H1 (cell line): Measurements from ENCODE around the gene LRRC42. TPM values are rescaled to one million over a fixed set of nuclear protein-coding genes. Genes with fewer than 3 reads are reported as not detected.

Experiments
- ASH2L ChIP-seq: fragments of 200-600, 300-600 bp; sonication (generic); IDR thresholded peaks from one replicate; pipeline ENCODE4 v1.7.1; 2017; ENCODE audit warnings: low read length
- CHD2 ChIP-seq: IDR thresholded peaks from 2 replicates; pipeline ENCODE4 v1.6.1; 2012; ENCODE audit warnings: low read length, improper control_type of control experiment
- CHD7 ChIP-seq: fragments of 300-600 bp; sonication (generic); IDR thresholded peaks from 2 replicates; pipeline ENCODE4 v1.7.1; 2012; ENCODE audit warnings: low read length, moderate library complexity, mild to moderate bottlenecking, inconsistent platforms; ENCODE audit not compliant: insufficient replicate concordance
- E2F6 ChIP-seq: IDR thresholded peaks from 2 replicates; pipeline ENCODE4 v1.6.1; 2012; ENCODE audit warnings: inconsistent platforms
- GTF2F1 ChIP-seq: IDR thresholded peaks from 2 replicates; pipeline ENCODE4 v1.6.1; 2012; ENCODE audit warnings: low read depth, low read length, improper control_type of control experiment, borderline replicate concordance
- JUN ChIP-seq: IDR thresholded peaks from 2 replicates; pipeline ENCODE4 v1.6.1; 2011; ENCODE audit warnings: low read depth, mild to moderate bottlenecking, improper control_type of control experiment, low read length
- NRF1 ChIP-seq: IDR thresholded peaks from 2 replicates; pipeline ENCODE4 v1.6.1; 2011; ENCODE audit warnings: mild to moderate bottlenecking, low read depth, low read length, improper control_type of control experiment
- POU5F1 ChIP-seq: IDR thresholded peaks from 2 replicates; pipeline ENCODE4 v1.6.1; 2011; ENCODE audit warnings: low read depth, mild to moderate bottlenecking, low read length, moderate library complexity
- SP2 ChIP-seq: IDR thresholded peaks from 2 replicates; pipeline ENCODE4 v1.6.1; 2012; ENCODE audit warnings: mild to moderate bottlenecking, low read length, inconsistent platforms
- SUZ12 ChIP-seq: fragments of 200-600 bp; sonication (generic); IDR thresholded peaks from 2 replicates; pipeline ENCODE4 v1.6.1; 2012; ENCODE audit warnings: mild to moderate bottlenecking, inconsistent platforms, low read length, moderate library complexity, mixed read lengths
- YY1 ChIP-seq: IDR thresholded peaks from 2 replicates; pipeline ENCODE4 v1.6.1; 2011; ENCODE audit warnings: low read depth, mild to moderate bottlenecking, low read length
- ZNF274 ChIP-seq: IDR thresholded peaks from 2 replicates; pipeline ENCODE4 v1.7.0; 2012; ENCODE audit warnings: low read length, borderline replicate concordance; ENCODE audit errors: extremely low read depth
- polyA plus RNA-seq, 7 experiments: library from polyadenylated mRNA; depleted of rRNA in 3 of 7; stranded (reverse) in 5 of 7; unstranded in 2 of 7; fragments of >200 nt in 5 of 7; fragments of 200-250 nt in 2 of 7; gene quantifications; 1 replicate in 5 of 7; 2 replicates in 1 of 7; 4 replicates in 1 of 7; pipeline versions ENCODE4 v1.2.1 to v1.2.3, GENCODE V29; 2011 to 2013; ENCODE audit warnings: missing spikeins in 2 of 7, mixed read lengths in 2 of 7
- total RNA-seq: library from RNA; stranded (reverse); fragmentation: NEBNext Ultra II Directional; extraction: Animal tissue kit (Norgen Biotek cat#: 25700); gene quantifications from 2 replicates; pipeline ENCODE4 v1.2.1, GENCODE V29; 2021

Gene LRRC42
- total and polyA plus RNA-seq, 2 of the 8 experiments (the other 6 are each of a cell fraction or from before 2014, with no cell fraction given): 38.2 to 54.1 TPM

- TF ChIP-seq CHD7 (no peak), POU5F1 (no peak), CHD2 (no peak), SP2 (no peak), E2F6 (no peak), GTF2F1 (no peak), ZNF274 (no peak), YY1 (no peak), ASH2L (no peak), NRF1 (no peak), JUN (no peak), SUZ12 (no peak)
Observed at GRCh38 chr1:54001591-54001990, 55.4 kb downstream of the LRRC42 start (continued).
